Caco-2 (cell line): ENCODE results near the gene FGL2. TPM values are rescaled to one million over a fixed set of nuclear protein-coding genes. Genes with fewer than 3 reads are reported as not detected.

ENCODE experiments used
- BruUV-seq: library from RNA; stranded (reverse); fragments of 400-500 nt; replicated peaks from 2 replicates; lab custom pipeline; 2021; lab: Mats Ljungman, UMichigan
- CTCF ChIA-PET: fragments of 300-600 bp; sonication (Branson Sonifier 250); formaldehyde crosslinking; loops from one replicate; lab custom pipeline; 2022; ENCODE audit warnings: antibody characterized with exemption; lab: Charles Lee
- POLR2A ChIA-PET: fragments of 300-600 bp; sonication (Branson Sonifier 250); formaldehyde crosslinking; loops from one replicate; lab custom pipeline; 2022; ENCODE audit warnings: antibody characterized with exemption; lab: Charles Lee
- DNase-seq, 2 experiments: peaks; one replicate each; pipeline versions ENCODE4 v3.0.0 to v3.0.0-alpha.2; 2020 to 2022
- H3K27me3 ChIP-seq: replicated peaks from 2 replicates; pipeline ENCODE4 v1.6.0; 2011; ENCODE audit warnings: low read length; ENCODE audit not compliant: control insufficient read depth, insufficient read depth
- H3K36me3 ChIP-seq: 2 replicates; pipeline ENCODE4 v1.5.1; 2011; ENCODE audit warnings: low read length; ENCODE audit not compliant: control insufficient read depth, insufficient read depth
- H3K4me1 ChIP-seq: fragments of 250-450 bp; sonication (Bioruptor Pico); 2 replicates; pipeline ENCODE4 v1.5.1; 2020; ENCODE audit warnings: mild to moderate bottlenecking
- H3K4me3 ChIP-seq: 2 replicates; pipeline ENCODE4 v1.5.1; 2011; ENCODE audit warnings: low read depth, mild to moderate bottlenecking, control low read depth, low read length
- H3K9me3 ChIP-seq: fragments of 250-450 bp; sonication (Bioruptor Pico); 2 replicates; pipeline ENCODE4 v1.5.1; 2020; ENCODE audit warnings: mild to moderate bottlenecking, moderate library complexity
- H3K27ac Mint-ChIP-seq: one replicate; pipeline ENCODE4 v1.8.0; 2022; ENCODE audit warnings: mixed read lengths; ENCODE audit not compliant: unreplicated experiment
- H3K27me3 Mint-ChIP-seq: one replicate; pipeline ENCODE4 v1.8.0; 2022; ENCODE audit warnings: mixed read lengths; ENCODE audit not compliant: insufficient read depth, unreplicated experiment
- H3K36me3 Mint-ChIP-seq: one replicate; pipeline ENCODE4 v1.8.0; 2022; ENCODE audit warnings: mild to moderate bottlenecking, mixed read lengths; ENCODE audit not compliant: insufficient read depth, unreplicated experiment
- H3K4me1 Mint-ChIP-seq: one replicate; pipeline ENCODE4 v1.8.0; 2022; ENCODE audit warnings: low read depth, mixed read lengths; ENCODE audit not compliant: unreplicated experiment
- H3K4me3 Mint-ChIP-seq: one replicate; pipeline ENCODE4 v1.8.0; 2022; ENCODE audit warnings: mild to moderate bottlenecking, moderate library complexity, mixed read lengths; ENCODE audit not compliant: unreplicated experiment
- H3K9me3 Mint-ChIP-seq: one replicate; pipeline ENCODE4 v1.8.0; 2022; ENCODE audit warnings: mixed read lengths; ENCODE audit not compliant: unreplicated experiment
- intact Hi-C: fragments of 100-400 bp; cut with micrococcal nuclease; formaldehyde crosslinking; loops from one replicate; pipeline ENCODE4 v1.10.0; 2022; ENCODE audit not compliant: unreplicated experiment
- total RNA-seq: library from RNA; stranded (reverse); gene quantifications from 2 replicates; pipeline ENCODE4 v1.2.3, GENCODE V29; 2022
- TF ChIP-seq, protein P1 (sequence below), 2 experiments: fragments of 200-600 bp in 1 of 2; IDR thresholded peaks; 1 replicate in 1 of 2; 2 replicates in 1 of 2; pipeline versions ENCODE4 v1.5.1 to v1.8.0; 2011 to 2022; ENCODE audit warnings: antibody characterized with exemption in 1 of 2, control low read depth in 1 of 2, inconsistent platforms in 1 of 2, low read depth in 1 of 2, low read length in 1 of 2, mild to moderate bottlenecking in 1 of 2, moderate library complexity in 1 of 2; ENCODE audit not compliant: insufficient read depth in 1 of 2, severe bottlenecking in 1 of 2, unreplicated experiment in 1 of 2

FGL2 gene
- total RNA-seq, 1 experiment from 2014 or later: not detected

DNA sequence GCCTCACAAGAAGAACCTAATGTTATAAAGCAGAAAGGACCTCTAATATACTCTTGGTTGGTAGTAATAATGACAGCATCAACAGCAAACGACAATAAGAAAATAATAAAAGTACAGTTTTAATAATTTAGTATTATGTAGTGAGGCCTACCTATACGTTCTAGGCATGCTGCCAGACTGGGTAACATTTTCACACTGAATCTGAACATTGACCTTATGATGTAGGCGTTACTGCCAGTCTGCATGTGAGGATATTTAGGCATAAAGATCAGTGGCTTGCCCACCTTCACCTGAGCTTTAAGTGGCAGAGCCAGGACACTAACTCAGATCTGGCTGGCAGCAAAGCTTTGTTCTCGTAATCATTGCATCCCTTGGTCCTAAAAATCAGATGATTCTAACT, 2.5 kb downstream of the FGL2 start:
- H3K36me3 Mint-ChIP-seq: no peaks in the 10 kb centered on the region
- no peaks in the 10 kb centered on the region for H3K9me3 ChIP-seq
- no peaks in the 10 kb centered on the region for H3K4me1 ChIP-seq
- H3K27me3 ChIP-seq: no peaks in the 10 kb centered on the region
- ChIA-PET POLR2A (no interaction called here), CTCF (no interaction called here)
- intact Hi-C loops: no loop called here
- no TSS peak for BruUV-seq
- peaks cover 2% of the 10 kb centered on the region for H3K27me3 Mint-ChIP-seq
- H3K4me1 Mint-ChIP-seq: no peaks in the 10 kb centered on the region
- no peak for DNase-seq
- H3K4me3 Mint-ChIP-seq: no peak overlapping the region
- TF ChIP-seq, protein P1, sequence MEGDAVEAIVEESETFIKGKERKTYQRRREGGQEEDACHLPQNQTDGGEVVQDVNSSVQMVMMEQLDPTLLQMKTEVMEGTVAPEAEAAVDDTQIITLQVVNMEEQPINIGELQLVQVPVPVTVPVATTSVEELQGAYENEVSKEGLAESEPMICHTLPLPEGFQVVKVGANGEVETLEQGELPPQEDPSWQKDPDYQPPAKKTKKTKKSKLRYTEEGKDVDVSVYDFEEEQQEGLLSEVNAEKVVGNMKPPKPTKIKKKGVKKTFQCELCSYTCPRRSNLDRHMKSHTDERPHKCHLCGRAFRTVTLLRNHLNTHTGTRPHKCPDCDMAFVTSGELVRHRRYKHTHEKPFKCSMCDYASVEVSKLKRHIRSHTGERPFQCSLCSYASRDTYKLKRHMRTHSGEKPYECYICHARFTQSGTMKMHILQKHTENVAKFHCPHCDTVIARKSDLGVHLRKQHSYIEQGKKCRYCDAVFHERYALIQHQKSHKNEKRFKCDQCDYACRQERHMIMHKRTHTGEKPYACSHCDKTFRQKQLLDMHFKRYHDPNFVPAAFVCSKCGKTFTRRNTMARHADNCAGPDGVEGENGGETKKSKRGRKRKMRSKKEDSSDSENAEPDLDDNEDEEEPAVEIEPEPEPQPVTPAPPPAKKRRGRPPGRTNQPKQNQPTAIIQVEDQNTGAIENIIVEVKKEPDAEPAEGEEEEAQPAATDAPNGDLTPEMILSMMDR (IDR thresholded peaks at IDR 0.05; ENCODE audit: insufficient read depth in 1 of 2, low read depth in 1 of 2, low read length in 1 of 2, severe bottlenecking in 1 of 2, unreplicated experiment in 1 of 2): no peak
- no peak overlapping the region for H3K4me3 ChIP-seq
- no peaks in the 10 kb centered on the region for H3K9me3 Mint-ChIP-seq
- H3K36me3 ChIP-seq: no peaks in the 10 kb centered on the region
- H3K27ac Mint-ChIP-seq: no peak overlapping the region

DNA sequence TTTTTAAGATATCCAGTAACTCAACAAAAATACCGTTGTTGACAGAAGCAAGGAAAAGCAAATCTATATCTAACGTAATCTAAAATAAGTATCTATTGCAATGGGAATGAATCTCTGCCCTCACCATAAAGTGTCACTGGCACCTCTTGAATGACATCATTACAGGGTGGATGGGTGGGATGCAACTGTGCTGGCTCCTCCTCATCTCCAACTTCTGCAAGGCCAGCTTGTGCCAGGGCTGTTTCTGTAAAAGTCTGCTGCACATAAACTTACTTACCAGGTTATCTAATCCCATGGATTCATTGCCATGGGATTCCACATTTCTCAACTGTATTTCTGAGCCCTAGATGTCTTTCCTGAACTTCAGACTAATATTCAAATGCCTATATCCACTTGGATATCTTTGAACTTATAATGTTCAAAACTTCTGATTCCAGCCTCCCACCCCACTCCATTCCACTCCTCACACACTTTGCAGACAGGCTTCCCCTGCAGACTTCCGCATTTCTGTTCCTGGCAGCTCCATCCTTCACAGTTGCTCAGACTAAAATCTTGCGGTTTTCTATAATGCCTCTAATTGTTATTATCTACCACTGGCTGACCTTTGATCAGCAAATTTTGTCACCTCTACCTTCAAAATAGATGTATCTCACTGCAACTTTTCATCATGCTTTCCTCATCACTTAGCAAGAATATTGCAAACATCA, 10.7 kb downstream of the FGL2 start:
- Mint-ChIP-seq H3K4me3 (no peak overlapping the region), H3K36me3 (no peaks in the 10 kb centered on the region), H3K4me1 (no peaks in the 10 kb centered on the region), H3K9me3 (no peaks in the 10 kb centered on the region), H3K27me3 (no peaks in the 10 kb centered on the region), H3K27ac (no peak overlapping the region)
- CTCF ChIA-PET: no interaction called here
- no TSS peak for BruUV-seq
- POLR2A ChIA-PET: no interaction called here
- no peaks in the 10 kb centered on the region for H3K4me1 ChIP-seq
- no peaks in the 10 kb centered on the region for H3K27me3 ChIP-seq
- no peak for DNase-seq
- H3K9me3 ChIP-seq: no peaks in the 10 kb centered on the region
- intact Hi-C loops: no loop called here
- H3K4me3 ChIP-seq: no peak overlapping the region
- H3K36me3 ChIP-seq: no peaks in the 10 kb centered on the region
- TF ChIP-seq, protein P1 (IDR thresholded peaks at IDR 0.05; ENCODE audit: insufficient read depth in 1 of 2, low read depth in 1 of 2, low read length in 1 of 2, severe bottlenecking in 1 of 2, unreplicated experiment in 1 of 2): no peak

DNA sequence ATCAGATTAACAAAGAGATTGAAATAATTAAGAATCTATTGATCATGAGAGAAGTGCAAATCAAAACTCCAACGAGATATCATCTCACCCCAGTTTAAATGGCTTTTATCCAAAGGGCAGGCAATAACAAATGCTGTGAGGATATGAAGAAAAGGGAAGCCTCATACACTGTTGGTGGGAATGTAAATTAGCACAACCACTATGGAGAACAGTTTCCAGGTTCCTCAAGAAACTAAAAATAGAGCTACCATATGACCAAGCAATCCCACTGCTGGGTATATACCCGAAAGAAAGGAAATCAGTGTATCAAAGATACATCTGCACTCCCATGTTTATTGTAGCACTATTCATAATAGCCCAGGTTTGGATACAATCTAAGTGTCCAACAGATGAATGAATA, 13.8 kb downstream of the FGL2 start:
- H3K9me3 ChIP-seq: no peaks in the 10 kb centered on the region
- no peak for DNase-seq
- H3K4me3 ChIP-seq: no peak overlapping the region
- ChIA-PET CTCF (no interaction called here), POLR2A (no interaction called here)
- Mint-ChIP-seq H3K27ac (no peak overlapping the region), H3K27me3 (no peaks in the 10 kb centered on the region), H3K4me1 (no peaks in the 10 kb centered on the region), H3K9me3 (no peaks in the 10 kb centered on the region), H3K4me3 (no peak overlapping the region), H3K36me3 (no peaks in the 10 kb centered on the region)
- H3K27me3 ChIP-seq: no peaks in the 10 kb centered on the region; the same call in 1 of the 2 replicates
- TF ChIP-seq, protein P1 (IDR thresholded peaks at IDR 0.05; ENCODE audit: insufficient read depth in 1 of 2, low read depth in 1 of 2, low read length in 1 of 2, severe bottlenecking in 1 of 2, unreplicated experiment in 1 of 2): no peak
- no TSS peak for BruUV-seq
- no peaks in the 10 kb centered on the region for H3K4me1 ChIP-seq
- intact Hi-C loops: no loop called here
- no peaks in the 10 kb centered on the region for H3K36me3 ChIP-seq
